GM10266 (cell line): ENCODE data around the gene SPG11.
"Not testable (repeated sequence)": the region's sequence is repeated elsewhere in the genome, so short reads cannot be mapped to it uniquely, and the experiment has no call there.

Experiments
- DNase-seq: peaks from one replicate; pipeline ENCODE4 v3.0.0; 2012; ENCODE audit errors: extremely low spot score
- TF ChIP-seq, protein P1 (sequence below): IDR thresholded peaks from 2 replicates; pipeline ENCODE4 v1.5.1; 2012; ENCODE audit warnings: mild to moderate bottlenecking, low read depth; ENCODE audit not compliant: control insufficient read depth, insufficient read depth; ENCODE audit errors: missing control alignments

Gene SPG11

DNA sequence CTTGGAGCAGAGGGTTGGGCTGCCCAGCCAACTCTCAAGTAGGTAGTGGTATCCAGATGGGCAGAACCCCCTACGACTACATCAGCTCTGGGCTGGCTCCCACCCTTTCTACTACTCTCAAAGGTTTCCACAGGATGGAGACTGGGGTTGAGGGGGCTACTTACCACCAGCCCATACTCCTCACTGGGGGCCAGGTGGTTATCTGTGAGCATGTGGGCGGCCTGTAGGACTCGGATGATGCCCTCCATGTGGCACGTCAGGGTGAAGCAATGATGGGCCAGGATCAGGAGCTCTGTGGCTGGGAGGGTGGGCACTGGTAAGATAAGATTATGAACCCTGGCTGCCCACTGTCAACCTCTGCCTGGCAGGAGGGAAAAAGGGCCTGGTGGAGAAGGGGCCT lies 93.1 kb downstream of the SPG11 start:
- TF ChIP-seq, protein P1, sequence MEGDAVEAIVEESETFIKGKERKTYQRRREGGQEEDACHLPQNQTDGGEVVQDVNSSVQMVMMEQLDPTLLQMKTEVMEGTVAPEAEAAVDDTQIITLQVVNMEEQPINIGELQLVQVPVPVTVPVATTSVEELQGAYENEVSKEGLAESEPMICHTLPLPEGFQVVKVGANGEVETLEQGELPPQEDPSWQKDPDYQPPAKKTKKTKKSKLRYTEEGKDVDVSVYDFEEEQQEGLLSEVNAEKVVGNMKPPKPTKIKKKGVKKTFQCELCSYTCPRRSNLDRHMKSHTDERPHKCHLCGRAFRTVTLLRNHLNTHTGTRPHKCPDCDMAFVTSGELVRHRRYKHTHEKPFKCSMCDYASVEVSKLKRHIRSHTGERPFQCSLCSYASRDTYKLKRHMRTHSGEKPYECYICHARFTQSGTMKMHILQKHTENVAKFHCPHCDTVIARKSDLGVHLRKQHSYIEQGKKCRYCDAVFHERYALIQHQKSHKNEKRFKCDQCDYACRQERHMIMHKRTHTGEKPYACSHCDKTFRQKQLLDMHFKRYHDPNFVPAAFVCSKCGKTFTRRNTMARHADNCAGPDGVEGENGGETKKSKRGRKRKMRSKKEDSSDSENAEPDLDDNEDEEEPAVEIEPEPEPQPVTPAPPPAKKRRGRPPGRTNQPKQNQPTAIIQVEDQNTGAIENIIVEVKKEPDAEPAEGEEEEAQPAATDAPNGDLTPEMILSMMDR, result no peak
- no peak for DNase-seq

DNA sequence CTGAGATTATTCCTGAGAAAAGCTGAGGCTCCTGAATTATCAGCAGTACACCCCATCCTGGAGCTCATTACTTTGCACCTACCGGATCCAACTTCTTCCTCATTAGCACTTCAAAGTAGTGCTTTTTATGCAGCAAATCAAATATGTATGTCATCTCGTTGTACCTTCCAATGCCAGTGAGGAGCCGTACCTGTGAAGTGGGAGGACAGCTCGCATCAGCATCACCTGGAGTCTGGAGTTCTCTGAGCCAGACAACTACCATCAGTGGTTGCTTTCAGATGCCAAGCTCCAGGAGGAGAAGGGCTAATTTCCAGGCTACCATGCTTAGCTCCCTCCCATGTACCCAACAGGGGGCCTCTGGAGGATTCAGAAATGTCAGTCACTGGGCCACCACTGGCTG lies 94.1 kb downstream of the SPG11 start:
- DNase-seq, result no peak
- TF ChIP-seq, protein P1, result no peak

DNA sequence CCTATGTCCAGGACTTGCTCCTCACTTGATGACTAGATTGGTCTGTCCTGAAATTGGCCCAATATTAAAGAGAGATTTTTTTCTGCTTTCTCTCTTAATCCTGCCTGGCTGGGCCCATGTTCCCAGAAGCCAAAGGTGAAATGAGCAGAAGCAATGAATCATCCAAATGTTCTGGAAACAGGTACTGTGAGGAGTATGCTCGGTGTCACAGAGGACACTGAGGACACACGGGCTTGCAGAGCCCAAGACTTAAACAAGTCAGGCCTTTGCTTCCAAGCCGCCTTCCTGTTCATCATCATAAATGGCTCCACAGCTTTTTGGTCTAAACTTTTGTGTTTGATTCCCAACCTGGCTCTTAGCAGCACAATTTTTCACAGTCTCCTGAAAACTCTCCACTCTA lies 95.1 kb downstream of the SPG11 start:
- no peak for DNase-seq
- TF ChIP-seq, protein P1, result no peak

DNA sequence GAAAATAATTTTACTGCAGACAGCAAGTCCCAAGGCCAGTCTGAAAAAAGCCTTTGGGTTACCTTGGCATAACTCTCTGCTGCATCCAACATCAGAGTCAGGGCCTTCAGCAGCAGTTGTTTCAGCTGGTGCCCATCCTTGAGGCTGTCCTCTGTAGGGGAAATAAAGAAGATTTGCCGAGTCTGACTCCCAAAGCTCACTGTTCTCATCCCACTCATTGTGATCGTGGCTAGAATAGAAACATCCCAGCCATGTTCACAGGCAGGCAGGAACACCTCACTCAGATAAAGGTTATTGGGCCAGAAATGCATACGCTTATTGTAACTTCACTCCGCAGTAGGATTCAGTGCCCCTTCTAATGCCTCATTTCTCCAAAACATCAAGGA lies 97.3 kb downstream of the SPG11 start:
- DNase-seq, result no peak
- TF ChIP-seq, protein P1, result no peak

DNA sequence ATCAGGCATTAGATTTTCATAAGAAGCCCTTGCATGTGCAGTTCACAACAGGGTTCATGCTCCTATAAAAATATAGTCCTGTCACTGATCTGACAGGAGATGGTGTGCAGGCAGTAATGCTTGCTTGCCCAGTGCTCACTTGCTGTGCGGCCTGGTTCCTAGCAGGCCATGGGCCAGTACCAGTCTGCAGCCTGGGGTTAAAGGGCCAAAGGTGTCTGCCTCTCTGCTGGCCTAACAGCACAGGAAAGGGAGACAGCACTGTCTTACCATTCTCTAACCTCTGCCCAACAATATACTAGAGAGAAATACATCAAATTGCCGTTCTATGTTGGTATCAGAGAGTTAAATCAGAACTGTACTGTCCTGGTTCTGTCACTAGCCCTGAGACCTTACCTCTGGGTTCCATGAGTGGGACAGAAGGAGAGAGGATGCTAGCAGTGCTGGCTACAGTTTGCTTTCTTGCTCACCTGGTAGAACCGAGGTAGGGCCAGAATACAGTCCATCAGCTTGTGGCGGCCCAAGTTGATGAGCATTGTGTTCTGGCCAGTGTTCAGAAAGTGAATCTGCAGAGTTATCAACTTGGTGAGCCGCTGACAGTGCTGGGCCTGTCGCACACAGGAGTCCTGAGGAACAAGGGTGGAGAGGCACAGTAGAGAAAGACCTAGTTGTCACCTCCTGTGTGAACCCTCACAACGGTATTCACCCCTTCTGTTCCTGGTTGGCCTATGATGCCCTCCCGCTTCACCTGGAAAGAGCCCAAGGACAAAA lies 97.9 kb downstream of the SPG11 start:
- DNase-seq, result no peak
- TF ChIP-seq, protein P1, result no peak

DNA sequence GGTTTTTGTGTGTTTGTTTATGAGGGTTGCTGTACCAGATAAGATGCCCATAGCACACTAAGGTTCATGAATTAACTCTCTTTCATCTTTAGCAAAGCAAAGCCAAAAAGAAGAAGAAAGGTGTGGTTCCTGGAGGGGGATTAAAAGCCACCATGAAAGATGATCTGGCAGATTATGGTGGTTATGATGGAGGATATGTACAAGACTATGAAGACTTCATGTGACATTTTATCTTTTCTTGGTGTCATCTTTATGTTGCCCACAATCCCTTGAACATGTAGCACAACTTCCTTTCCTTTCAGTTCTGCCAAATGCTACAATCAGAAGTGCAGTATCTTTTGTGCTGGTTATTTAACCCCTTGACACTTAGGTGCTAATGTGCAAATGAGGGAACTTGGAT lies 102.5 kb downstream of the SPG11 start:
- not testable (repeated sequence) for DNase-seq

DNA sequence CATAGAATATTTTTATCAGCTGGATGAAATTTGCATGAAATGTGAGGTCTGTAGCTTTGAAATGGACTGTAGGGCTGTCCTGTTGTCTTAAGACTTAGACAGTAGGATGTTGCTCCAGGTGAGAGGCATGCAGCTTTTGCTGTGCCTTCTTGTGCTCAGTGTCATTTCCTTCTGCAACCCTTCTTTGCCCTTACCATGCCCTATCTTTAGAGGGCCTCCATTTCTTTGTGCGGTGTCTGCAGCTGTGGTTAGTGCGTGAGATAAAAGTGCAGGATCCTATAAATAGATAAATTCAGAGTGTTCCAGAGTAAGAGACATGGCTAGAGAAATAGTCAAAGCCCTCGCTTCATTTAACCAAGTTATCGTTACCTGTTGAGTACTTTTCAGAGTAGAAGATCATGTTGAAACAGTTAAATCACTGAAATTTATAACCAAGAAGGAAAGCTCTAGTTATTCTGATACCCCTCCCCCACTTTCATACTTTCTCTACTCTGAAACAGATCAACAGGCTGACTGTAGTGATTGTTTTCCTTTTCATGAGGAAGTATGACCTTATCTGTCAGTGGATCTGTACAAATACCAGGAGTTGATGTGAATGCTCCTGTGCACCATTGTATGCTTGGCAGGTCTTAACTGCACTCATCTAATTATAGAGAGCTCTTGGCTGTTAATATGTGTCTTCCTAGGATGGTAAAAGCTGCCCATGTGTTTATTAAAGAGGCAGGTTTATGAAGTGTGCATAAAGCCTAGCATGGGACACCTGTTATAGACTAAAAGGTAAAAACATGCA lies 108.3 kb downstream of the SPG11 start:
- no peak for DNase-seq

More for the DNA sequence above, 108.3 kb downstream of the SPG11 start:
- TF ChIP-seq, protein P1, result no peak
